OCI-LY7 (cell line): ENCODE data around the gene ATP2B1. TPM values are rescaled to one million over a fixed set of nuclear protein-coding genes. Genes with fewer than 3 reads are reported as not detected.

ENCODE experiments used
- BruUV-seq: library from RNA; stranded (reverse); fragments of 400-500 nt; replicated peaks from 2 replicates; lab custom pipeline; 2021; lab: Mats Ljungman, UMichigan
- CTCF ChIA-PET: fragments of 300-600 bp; sonication (Branson Sonifier 250); formaldehyde crosslinking; loops from one replicate; lab custom pipeline; 2022; ENCODE audit warnings: antibody characterized with exemption; ENCODE audit not compliant: unreplicated experiment; lab: Charles Lee
- POLR2A ChIA-PET: fragments of 300-600 bp; sonication (Branson Sonifier 250); formaldehyde crosslinking; loops from one replicate; lab custom pipeline; 2022; ENCODE audit warnings: antibody characterized with exemption; lab: Charles Lee
- DNase-seq: peaks from one replicate; pipeline ENCODE4 v3.0.0-alpha.2; 2015; ENCODE audit warnings: low spot score
- H2AFZ ChIP-seq: fragments of 200-600 bp; sonication (generic), shearing (Covaris generic); 2 replicates; pipeline ENCODE4 v1.6.1; 2014; ENCODE audit warnings: mild to moderate bottlenecking, antibody characterized with exemption, low read length, moderate library complexity
- H3K27ac ChIP-seq: fragments of 200-600 bp; sonication (generic); 2 replicates; pipeline ENCODE4 v1.5.1; 2014; ENCODE audit warnings: mixed run types, low read depth, mild to moderate bottlenecking, moderate library complexity, low read length, inconsistent platforms; ENCODE audit not compliant: poor library complexity, severe bottlenecking
- H3K36me3 ChIP-seq: fragments of 200-600 bp; sonication (generic); 2 replicates; pipeline ENCODE4 v1.6.1; 2014; ENCODE audit warnings: mild to moderate bottlenecking, antibody characterized with exemption, low read length, moderate library complexity, mixed read lengths; ENCODE audit not compliant: insufficient read depth
- H3K4me1 ChIP-seq: fragments of 200-600 bp; sonication (generic); 2 replicates; pipeline ENCODE4 v1.5.1; 2014; ENCODE audit warnings: mild to moderate bottlenecking, low read length; ENCODE audit not compliant: insufficient read depth, poor library complexity, severe bottlenecking
- H3K4me2 ChIP-seq: fragments of 200-600 bp; sonication (generic); 2 replicates; pipeline ENCODE4 v1.6.1; 2014; ENCODE audit warnings: mild to moderate bottlenecking, low read length
- H3K4me3 ChIP-seq: fragments of 200-600 bp; sonication (generic); 2 replicates; pipeline ENCODE4 v1.5.1; 2014; ENCODE audit warnings: mild to moderate bottlenecking, low read depth, low read length; ENCODE audit not compliant: poor library complexity, severe bottlenecking
- H3K79me2 ChIP-seq: fragments of 200-600 bp; sonication (generic); 2 replicates; pipeline ENCODE4 v1.6.1; 2016; ENCODE audit warnings: low read depth, mild to moderate bottlenecking, low read length, moderate library complexity, mixed read lengths; ENCODE audit not compliant: insufficient read depth
- H3K9me2 ChIP-seq: fragments of 200-600 bp; sonication (generic); 2 replicates; pipeline ENCODE4 v1.6.1; 2016; ENCODE audit warnings: mild to moderate bottlenecking, low read length, mixed read lengths; ENCODE audit not compliant: insufficient read depth
- H3K9me3 ChIP-seq: fragments of 200-600 bp; sonication (generic); 2 replicates; pipeline ENCODE4 v1.6.1; 2014; ENCODE audit warnings: mild to moderate bottlenecking, mixed run types, low read length, mixed read lengths
- H4K20me1 ChIP-seq: fragments of 200-600 bp; sonication (generic); 2 replicates; pipeline ENCODE4 v1.6.1; 2014; ENCODE audit warnings: mild to moderate bottlenecking, antibody characterized with exemption, low read length, moderate library complexity, mixed read lengths; ENCODE audit not compliant: insufficient read depth
- CTCF ChIP-seq: fragments of 200-600 bp; sonication (generic); conservative IDR thresholded peaks from 2 replicates; pipeline ENCODE4 v1.5.1; 2014; ENCODE audit warnings: mild to moderate bottlenecking, antibody characterized with exemption, low read length, moderate library complexity, mixed read lengths
- EZH2phosphoT487 ChIP-seq: fragments of 200-600 bp; sonication (generic); IDR thresholded peaks from 2 replicates; pipeline ENCODE4 v1.6.1; 2018; ENCODE audit warnings: low read depth, borderline replicate concordance, mild to moderate bottlenecking, mixed run types, antibody characterized with exemption, low read length, moderate library complexity, mixed read lengths
- intact Hi-C: fragments of 100-400 bp; cut with micrococcal nuclease; formaldehyde crosslinking; loops from one replicate; pipeline ENCODE4 v1.10.0; 2022; ENCODE audit not compliant: unreplicated experiment
- total RNA-seq, 2 experiments: library from RNA; depleted of rRNA in 1 of 2; stranded (reverse); fragments of >200 nt in 1 of 2; shearing (Covaris generic) in 1 of 2; gene quantifications; 2 replicates each; pipeline ENCODE4 v1.2.3, GENCODE V29; 2014 to 2022

ATP2B1 gene
- total RNA-seq, 2 experiments from 2014 or later, result 58.5 to 74.9 TPM

- CTCF ChIA-PET, result no interaction called here
Measured at GRCh38 chr12:89649820-89650219, 58.8 kb downstream of the ATP2B1 start.

GRCh38 chr12:89649139-89649538, 59.5 kb downstream of the ATP2B1 start:
- intact Hi-C loops, result no loop called here
- H2AFZ ChIP-seq, result no peak overlapping the region
- H3K9me2 ChIP-seq, result no peaks in the 10 kb centered on the region
- no peaks in the 10 kb centered on the region for H4K20me1 ChIP-seq
- ChIA-PET CTCF (no interaction called here), POLR2A (no interaction called here)
- no TSS peak for BruUV-seq
- no peaks in the 10 kb centered on the region for H3K4me1 ChIP-seq
- peaks cover 51% of the 10 kb centered on the region; the same call in 1 of the 2 replicates for H3K79me2 ChIP-seq
- H3K9me3 ChIP-seq, result peaks cover 15% of the 10 kb centered on the region; the same call in 1 of the 2 replicates
- DNase-seq, result no peak
- no peak overlapping the region for H3K27ac ChIP-seq
- H3K36me3 ChIP-seq, result peaks cover 66% of the 10 kb centered on the region
- H3K4me2 ChIP-seq, result no peak overlapping the region
- TF ChIP-seq EZH2phosphoT487 (no peak), CTCF (no peak)
- H3K4me3 ChIP-seq, result no peak overlapping the region

More at GRCh38 chr12:89649820-89650219, 58.8 kb downstream of the ATP2B1 start:
- no peak overlapping the region for H3K4me2 ChIP-seq
- H3K27ac ChIP-seq, result no peak overlapping the region
- H2AFZ ChIP-seq, result no peak overlapping the region
- no peaks in the 10 kb centered on the region for H3K9me2 ChIP-seq
- intact Hi-C loops, result no loop called here
- POLR2A ChIA-PET, result no interaction called here
- H3K36me3 ChIP-seq, result peaks cover 65% of the 10 kb centered on the region
- H4K20me1 ChIP-seq, result no peaks in the 10 kb centered on the region
- H3K4me1 ChIP-seq, result no peaks in the 10 kb centered on the region
- peaks cover 17% of the 10 kb centered on the region; the same call in 1 of the 2 replicates for H3K9me3 ChIP-seq
- peaks cover 51% of the 10 kb centered on the region; the same call in 1 of the 2 replicates for H3K79me2 ChIP-seq
- TF ChIP-seq CTCF (no peak), EZH2phosphoT487 (no peak)
- DNase-seq, result no peak
- BruUV-seq, result no TSS peak
- H3K4me3 ChIP-seq, result no peak overlapping the region

GRCh38 chr12:89648211-89648930, 60.3 kb downstream of the ATP2B1 start:
- H3K79me2 ChIP-seq, result peaks cover 52% of the 10 kb centered on the region; the same call in 1 of the 2 replicates
- TF ChIP-seq CTCF, result no peak
- TF ChIP-seq EZH2phosphoT487, result no peak
- H3K9me3 ChIP-seq, result peaks cover 12% of the 10 kb centered on the region; the same call in 1 of the 2 replicates
- no peak for DNase-seq
- no peak overlapping the region for H3K4me3 ChIP-seq
- no TSS peak for BruUV-seq
- H2AFZ ChIP-seq, result no peak overlapping the region
- CTCF ChIA-PET, result no interaction called here
- H3K36me3 ChIP-seq, result peaks cover 63% of the 10 kb centered on the region
- no peaks in the 10 kb centered on the region for H4K20me1 ChIP-seq
- intact Hi-C loops, result no loop called here
- H3K4me2 ChIP-seq, result no peak overlapping the region
- no peaks in the 10 kb centered on the region for H3K4me1 ChIP-seq
- POLR2A ChIA-PET, result interaction anchor here (0.6 kb wide), 1 partner anchor 8 kb away, joined by 4 read pairs; no protein-coding TSS in a partner anchor
- H3K9me2 ChIP-seq, result no peaks in the 10 kb centered on the region
- H3K27ac ChIP-seq, result no peak overlapping the region
